Hematopoietic multipotent progenitor cell treated with erythropoietin and hydrocortisone succinate and interleukin-3 and kit ligand, for 6 days (in vitro differentiated cells): ENCODE data around the gene ILRUN.
"Not testable (repeated sequence)": the region's sequence is repeated elsewhere in the genome, so short reads cannot be mapped to it uniquely, and the experiment has no call there.

Experiments used
- DNase-seq: peaks from one replicate; pipeline ENCODE4 v3.0.0-alpha.2; 2015

The ILRUN gene

DNA sequence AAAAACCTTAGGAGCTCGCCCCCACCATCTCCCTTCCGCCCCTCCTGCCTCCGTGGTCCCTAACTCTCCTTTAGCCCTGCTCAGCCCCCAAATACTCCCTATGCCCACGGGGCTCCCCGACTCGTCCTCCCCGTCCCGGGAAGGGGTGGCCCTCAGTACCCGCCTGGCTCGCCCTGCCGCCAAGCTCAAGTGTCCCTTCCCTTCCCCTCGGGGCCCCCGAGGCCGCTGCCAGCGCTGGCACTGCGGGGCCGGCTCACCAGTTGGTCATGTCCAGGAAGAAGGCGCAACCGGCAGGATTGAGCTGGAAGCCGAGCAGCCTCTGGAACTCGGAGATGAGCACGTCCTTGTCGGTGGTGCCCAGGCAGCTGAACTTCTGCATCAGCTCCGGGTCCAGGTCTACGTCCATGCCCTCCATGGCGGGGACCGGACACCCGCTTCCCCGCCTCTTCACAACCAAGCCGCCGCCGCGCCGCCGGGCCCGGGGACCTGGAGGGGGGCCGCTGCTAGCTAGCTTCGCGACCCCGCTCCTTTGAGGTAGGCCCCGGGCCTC is 303 bp downstream of the ILRUN start:
- no peak for DNase-seq

DNA sequence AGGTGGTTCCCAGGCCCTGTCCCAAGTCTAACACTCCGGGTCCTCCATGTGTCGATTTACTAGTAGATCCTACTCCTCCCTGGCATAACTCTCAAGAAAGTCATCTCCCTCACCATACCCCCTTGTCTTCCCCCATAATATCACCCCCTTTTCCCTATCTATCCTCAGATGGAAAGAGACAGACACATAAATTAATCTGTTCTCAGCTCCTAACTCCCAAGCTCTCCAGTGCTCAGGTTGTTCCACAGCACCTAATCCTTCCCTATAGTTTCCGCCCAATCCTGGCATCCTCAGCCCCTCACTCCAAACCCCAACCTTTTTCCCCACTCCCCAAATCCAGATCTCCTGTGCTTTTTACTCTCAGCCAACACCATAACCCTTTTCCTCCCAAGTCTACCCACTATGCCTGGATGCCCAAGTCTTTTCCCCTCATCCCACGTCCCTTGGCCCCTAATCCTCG is 808 bp downstream of the ILRUN start:
- DNase-seq, result no peak

DNA sequence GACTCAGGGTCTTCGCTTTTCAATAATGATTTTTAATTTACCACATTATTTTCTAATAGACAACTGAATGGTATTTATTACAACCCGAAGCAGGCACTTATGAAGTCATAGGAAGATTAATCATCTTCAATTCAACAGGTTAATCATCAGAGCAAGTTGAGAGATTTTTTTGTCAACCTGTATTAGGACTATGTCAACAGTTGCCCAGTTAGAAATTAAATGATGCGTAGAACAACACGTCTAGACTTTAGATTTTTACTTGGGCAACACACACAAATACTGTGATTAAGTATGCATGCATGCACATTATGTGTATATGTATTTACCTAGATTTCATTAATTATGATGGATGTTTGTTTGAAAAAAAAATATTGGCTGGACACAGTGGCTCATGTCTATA is 4.3 kb downstream of the ILRUN start:
- no peak for DNase-seq

DNA sequence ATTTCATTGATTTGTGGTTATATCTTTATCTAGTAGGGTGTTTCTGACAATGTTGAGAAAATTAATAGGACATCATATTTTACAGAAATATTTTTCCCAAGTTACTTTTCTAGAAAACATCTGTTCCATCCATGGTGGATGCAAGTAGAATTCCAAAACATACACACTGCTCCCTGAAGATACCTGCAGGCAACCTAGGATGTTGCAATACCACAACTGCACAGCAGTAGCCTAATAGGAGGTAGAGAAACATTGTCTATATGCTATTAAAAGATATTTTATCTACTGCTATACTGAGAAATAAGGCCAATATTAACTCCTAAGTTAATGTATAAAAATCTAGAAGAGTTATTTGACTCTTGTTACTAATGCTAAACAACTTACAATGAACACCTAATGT is 6.8 kb downstream of the ILRUN start:
- DNase-seq, result no peak

DNA sequence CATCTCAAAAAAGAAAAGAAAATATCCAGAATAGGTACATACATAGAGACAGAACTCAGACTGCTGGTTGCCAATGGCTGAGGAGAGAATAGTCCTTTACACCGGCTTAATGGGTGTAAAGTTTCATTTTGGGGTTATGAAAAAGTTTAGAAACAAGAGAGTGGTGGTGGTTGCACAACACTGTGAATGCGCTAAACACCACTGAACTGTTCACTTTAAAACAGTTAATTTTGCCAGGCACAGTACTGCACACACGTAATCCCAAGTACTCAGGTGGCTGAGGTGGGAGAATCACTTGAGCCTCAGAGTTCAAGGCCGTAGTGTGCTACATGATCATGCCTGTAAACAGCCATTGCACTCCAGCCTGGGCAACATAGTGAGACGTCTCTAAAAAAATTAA is 7.6 kb downstream of the ILRUN start:
- DNase-seq, result no peak

DNA sequence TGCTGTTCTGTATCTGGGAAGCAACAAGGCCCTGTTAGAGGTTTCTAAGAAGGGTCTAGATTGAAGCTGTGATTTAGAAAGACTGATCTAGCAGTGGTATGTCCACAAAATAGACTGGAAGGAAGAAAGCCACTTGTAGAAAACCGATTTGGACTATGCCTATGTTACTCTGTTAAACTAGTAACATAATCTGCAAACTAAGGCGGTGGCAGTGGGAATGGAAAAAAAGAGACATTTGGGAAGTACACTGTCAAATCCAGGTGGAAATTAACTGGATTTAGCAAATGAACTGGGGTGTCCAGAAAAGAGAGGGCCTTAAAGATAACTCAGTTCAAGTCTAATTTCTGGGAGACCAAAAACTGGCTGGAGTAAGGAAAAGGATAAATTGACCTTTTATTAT is 11.6 kb downstream of the ILRUN start:
- no peak for DNase-seq

DNA sequence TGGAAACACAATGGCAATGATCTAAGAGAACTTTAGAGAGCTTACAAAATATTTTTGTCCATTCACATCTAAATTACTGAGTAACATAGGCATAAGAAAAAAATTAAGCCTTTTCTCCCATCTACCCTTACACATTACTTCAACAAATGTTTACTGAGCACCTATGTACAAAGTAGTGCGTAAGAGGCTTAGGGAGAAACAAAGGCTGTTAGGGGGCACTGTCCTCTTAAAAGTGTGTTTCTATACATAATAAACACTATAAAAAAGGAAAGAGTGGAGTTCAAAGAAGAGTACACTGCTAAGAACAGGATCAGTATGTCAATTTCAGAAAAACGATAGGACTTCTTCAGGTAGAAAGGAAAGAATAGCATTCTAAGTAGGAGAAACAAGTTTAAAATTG is 12.2 kb downstream of the ILRUN start:
- DNase-seq, result no peak

DNA sequence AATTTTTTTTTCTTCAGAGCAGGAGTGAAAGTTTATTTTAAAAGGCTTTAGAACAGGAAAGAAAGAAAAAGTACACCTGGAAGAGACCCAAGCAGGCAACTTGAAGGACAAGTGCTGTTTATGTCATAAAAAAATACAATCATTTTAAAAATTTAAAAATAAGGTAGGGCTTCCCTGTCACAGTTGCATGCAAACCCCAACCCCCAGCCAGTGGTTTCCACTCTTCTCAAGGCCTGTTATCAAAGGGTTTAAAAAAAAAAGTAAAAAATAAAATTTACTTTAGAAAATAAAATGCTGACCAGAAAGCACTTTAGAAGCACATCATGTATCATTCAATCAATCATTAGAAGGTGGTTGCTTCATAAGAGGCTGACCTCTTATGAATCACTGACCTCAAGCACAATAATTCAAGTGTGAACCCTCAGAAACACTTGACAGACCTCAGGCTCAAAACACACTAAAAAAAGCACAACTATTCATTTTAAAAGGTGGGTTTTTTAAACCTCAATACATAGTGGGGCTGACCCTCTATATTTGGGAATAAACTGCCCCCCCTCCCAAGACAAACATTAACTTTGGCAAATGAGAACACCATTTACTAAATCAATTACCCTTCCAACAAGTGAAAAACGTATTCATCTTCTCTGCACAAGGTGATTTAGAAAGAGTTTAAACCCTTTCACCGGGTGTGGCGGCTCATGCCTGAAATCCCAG is 15.6 kb downstream of the ILRUN start:
- DNase-seq, result no peak

DNA sequence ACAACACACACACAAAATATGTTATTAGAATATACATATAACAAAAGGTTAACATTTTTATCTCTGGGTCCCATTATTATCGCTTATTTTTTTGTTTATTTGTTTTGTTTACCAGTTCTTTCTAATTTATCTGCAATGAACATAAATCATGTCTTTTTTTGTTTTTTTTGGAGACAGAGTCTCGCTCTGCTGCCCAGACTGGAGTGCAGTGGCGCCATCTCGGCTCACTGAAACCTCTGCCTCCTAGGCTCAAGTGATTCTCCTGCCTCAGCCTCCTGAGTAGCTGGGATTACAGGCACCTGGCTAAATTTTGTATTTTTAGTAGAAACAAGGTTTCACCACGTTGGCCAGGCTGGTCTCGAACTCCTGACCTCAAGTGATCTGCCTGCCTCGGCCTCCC is 16.3 kb downstream of the ILRUN start:
- DNase-seq, result not testable (repeated sequence)

DNA sequence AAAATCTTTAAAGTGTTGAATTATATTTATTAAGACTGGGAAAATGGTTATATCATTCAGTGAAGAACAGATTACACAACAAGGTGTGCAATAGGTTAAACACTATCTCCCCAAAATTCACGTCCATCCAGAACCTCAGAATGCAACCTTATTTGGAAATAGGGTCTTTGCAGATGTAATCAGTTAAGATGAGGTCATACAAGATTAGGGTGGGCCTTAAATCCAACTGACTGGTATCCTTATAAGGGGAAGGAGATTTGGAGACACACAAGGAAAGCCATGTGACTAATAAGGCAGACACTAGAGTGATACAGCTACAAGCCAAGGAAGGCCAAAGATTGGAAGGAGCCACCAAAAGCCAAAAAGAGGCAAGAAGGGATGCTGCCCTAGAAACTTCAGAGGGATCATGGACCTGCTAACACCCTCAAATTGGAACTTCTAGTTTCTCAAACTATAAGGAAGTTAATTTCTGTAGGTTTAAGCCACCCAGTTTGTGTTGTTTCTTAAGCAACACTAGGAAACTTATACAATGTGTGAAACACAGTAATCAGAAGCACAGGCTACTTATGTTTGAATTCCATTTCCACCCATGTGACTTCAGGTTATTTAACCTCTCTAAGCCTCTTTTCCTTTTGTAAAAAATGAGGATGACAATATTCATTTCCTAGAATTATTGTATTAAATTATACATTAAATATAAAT is 16.9 kb downstream of the ILRUN start:
- DNase-seq, result peak; percentile 29

DNA sequence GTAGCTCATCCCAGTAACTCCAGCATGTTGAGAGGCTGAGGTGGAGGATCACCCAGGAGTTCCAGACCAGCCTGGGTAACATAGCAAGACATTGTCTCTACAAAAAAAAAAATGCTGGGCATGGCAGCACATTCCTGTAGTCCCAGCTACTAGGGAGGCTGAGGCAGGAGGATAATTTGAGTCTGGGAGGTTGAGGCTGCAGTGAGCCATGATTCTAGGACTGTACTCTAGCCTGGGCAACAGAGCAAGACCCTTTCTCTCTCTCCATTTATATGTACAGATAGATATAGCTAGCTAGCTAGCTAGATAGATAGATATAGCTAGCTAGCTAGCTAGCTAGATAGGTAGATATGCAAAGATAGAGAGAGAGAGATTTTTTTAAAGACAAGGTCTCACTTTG is 20.4 kb downstream of the ILRUN start:
- no peak for DNase-seq

DNA sequence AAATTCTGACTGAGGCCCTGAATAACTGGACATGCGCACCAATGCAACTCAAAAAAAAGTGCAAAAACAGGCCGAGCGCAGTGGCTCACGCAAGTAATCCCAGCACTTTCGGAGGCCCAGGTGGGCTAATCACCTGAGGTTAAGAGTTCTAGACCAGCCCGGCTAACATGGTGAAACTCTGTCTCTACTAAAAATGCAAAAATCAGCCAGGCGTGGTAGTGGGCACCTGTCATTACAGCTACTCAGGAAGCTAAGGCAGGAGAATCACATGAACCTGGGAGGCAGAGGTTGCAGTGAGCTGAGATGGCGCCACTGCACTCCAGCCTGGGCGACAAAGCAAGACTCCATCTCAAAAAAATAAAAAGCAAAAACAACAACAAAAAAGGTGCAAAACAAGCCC is 21.6 kb downstream of the ILRUN start:
- DNase-seq, result not testable (repeated sequence)

DNA sequence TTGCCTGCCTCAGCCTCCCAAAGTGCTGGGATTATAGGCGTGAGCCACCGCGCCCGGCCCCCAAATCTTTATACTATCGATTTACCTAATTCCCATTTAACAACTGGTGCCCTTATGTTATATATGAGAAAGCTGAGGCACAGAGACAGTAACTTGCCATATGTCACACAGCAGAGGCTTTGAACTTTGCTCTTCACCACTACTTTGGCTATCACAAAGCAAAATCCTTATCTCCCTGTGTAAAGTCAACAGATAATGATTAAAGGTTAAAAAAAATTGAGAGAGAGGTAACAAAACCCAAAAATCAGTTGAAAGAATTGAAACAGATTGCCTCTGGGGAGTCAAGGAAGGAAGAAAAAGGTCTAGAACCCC is 22.3 kb downstream of the ILRUN start:
- no peak for DNase-seq

DNA sequence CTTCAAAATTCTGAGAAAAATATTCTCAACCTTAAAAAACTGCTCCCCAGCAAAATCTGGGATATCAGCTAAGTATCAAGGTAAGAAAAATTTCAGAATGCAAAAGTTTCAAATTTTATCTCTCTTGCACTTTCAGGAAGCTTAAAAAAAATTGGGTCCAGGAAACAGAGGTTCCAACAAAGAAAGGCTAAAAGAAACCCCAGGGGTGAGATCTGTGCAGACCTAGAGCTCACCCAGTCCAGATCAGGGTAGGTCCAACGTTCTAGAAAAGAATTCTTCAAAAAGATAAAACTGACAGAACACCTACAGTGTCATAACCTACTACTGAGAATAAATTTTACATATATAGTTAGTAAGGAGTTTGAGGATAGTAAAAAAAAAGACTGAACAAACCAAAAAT is 23.5 kb downstream of the ILRUN start:
- no peak for DNase-seq

DNA sequence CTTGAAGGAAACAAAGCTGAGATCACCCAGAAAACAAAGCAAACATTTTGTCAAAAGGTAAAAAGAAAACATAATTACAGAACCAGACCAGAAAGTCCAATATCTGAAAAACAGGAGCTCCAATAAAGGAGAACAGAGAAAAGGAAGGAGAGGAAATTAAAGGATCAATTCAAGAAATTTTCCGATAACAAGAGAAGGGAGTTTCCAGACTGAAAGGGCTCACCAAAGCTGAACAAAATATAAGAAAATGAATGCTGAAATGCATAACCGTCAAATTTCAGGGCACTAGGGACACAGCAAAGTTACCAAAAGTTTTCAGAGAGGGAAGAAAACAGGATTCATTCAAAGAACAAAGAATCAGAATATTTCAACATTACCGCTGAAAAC is 23.9 kb downstream of the ILRUN start:
- DNase-seq, result no peak

DNA sequence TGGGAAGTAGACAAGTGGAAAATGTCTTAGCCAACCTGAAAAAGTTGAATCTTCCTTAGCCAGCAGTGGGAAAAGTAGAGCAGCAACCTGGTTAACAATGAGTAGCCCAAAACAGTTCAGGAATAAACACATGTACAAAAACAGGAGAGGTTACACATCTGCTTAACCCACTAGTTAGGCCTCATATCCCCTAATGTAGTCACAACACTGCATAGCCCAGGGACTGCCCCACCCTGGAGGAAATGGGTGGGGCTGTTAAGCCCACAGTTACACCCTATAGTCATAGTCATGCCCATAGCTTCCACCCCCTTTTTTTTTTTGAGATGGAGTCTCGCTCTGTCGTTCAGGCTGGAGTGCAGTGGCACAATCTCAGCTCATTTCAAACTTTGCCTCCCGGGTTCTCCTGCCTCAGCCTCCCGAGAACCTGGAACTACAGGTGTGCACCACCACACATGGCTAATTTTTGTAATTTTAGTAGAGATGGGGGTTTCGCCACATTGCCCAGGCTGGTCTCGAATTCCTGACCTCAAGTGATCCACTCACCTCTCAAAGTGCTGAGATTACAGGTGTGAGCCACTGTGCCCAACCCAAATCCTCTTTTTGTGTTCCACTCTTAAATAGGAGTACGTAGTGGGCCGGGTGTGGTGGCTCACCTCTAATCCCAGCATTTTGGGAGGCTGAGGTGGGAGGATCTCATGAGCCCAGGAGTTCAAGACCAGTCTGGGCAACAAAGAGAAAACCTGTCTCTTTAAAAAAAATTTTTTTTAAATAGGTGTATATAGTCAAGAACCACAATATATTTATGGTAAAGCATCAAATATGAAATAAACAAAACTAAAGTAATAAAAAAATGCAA is 24.5 kb downstream of the ILRUN start:
- peak; percentile 94 for DNase-seq

DNA sequence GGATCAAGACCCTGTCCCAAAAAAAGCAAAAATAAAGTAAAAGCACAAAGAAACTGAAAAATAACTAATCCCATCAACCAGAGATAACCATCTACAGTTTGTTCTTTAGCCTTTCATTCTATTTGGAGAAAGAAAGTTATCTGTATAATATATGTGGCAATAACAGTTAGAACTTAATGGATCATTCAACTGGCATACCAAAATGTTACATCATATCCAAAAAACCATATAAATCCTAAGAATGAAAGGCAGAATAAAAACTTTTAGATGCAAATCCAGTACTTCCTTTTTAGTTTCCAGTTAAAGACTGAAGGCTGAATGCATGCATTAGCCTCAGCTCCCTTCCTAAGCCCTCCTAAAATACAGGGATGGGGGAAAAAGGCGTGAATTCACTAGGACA is 25.2 kb downstream of the ILRUN start:
- DNase-seq, result no peak

DNA sequence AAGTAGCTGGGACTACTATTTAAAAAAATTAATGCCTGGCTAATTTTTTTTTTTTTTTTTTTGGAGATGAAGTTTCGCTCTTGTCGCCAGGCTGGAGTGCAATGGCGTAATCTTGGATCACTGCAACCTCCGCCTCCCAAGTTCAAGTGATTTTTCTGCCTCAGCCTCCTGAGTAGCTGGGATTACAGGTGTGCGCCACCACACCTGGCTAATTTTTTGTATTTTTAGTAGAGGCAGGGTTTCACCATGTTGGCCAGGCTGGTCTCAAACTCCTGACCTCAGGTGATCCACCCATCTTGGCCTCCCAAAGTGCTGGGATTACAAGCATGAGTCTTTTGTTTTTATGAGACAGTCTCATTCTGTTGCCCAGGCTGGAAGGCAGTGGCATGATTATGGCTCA is 27.8 kb downstream of the ILRUN start:
- DNase-seq, result not testable (repeated sequence)

DNA sequence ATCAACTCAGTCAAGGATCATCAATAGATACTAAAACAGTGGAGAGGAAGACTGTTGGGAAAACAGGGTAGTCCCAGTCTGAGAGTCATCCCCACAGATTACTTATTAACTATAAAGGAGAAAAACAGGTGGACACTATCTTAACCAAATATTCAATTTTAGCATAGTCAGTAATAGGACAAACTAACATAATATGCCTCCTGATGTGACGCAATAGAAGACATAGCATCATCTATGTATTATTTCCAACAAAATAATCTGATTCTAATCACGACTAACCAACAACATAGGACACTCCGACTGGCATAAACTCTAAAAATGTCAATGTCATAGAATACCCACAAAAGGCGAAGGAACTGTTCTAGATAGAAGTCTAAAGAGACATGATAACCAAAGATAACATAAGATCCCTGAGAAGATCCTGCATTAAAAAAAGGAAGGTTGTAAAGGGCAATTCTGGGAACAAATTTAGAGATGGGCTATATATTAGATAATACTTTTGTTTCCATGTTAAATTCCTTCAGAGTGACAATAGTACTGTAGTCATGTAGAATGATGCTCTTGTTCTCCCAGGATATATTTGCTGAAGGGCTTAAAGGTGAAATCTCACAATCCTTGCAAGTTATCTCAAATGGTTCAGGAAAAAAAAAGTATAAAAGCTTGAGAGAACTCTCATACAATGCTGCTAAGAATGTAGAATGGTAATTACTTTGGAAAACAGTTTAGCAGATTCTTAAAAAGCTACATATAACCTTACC is 28.9 kb downstream of the ILRUN start:
- no peak for DNase-seq

DNA sequence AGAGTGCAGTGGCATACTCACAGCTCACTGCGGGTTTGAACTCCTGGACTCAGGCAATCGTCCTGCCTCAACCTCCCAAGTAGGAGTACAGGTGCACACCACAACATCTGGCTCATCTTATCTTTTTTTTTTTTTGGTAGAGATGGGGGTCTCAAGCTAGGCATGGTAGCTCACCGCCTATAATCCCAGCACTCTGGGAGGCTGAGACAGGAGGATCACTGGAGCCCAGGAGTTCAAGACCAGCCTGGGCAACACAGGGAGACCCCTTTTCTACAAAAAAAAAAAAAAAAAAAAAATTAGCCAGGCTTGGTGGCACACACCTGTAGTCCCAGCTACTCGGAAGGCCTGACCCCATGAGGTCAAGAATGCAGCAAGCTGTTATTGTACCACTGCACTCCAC is 31.5 kb downstream of the ILRUN start:
- DNase-seq, result no peak

DNA sequence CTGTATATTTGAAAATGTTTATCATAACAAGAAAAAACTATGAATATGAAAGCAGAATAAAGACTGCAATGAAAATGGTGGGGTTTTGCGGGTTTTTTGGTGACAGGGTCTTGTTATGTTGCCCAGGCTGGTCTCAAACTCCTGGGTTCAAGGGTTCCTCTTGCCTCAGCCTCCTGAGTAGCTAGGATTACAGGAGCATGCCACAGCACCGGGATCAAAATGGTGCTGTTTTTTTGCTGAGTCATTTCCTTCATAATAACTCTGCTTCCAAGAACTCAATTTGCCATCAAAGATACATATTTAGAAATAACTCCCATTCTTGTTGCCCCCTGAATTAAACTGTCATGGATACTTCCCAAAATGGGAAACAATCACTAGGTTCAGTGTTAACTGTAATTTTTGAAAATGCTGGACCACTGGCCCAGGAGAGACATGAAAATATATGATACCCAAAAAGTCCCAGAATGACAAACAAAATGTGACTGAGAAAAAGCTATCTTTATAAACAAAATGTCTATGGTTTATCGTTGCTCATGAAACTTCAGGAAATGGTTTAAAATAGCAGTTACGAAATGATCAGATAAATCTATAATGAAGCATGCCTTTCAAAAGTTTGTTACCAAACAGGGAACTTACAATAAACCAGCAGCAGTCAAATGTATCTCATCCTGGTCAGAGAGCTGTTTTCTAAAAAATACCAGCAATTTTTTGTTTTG is 32.2 kb downstream of the ILRUN start:
- peak; percentile 84 for DNase-seq

DNA sequence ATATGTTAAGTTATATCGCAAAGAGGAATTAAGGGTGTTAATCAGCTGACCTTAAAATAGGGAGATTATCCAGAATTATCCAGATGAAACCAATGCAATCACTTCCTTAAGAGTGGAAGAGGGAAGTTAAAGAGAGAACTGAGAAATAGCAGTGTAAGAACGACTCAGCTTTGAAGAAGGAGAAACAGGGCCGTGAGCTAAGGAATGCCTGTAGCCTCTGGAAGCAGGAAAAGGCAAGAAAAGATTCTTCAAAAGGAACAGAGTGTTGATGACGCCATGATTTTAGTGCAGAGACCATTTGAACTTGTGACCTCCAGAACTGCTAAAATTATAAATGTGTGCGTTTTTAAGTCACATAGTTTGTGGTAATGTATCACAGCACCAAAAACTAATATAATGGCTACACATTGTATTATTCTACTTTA is 32.7 kb downstream of the ILRUN start:
- peak; percentile 39 for DNase-seq
